Measurements from ENCODE around the gene AFG1L. TPM values are rescaled to one million over a fixed set of nuclear protein-coding genes. Genes with fewer than 3 reads are reported as not detected.
A peak's percentile ranks its signal among the peaks of the same experiment; 100 is the strongest.
"Not testable (repeated sequence)": the region's sequence is repeated elsewhere in the genome, so short reads cannot be mapped to it uniquely, and the experiment has no call there.

AFG1L gene
- total and polyA plus RNA-seq, 2 experiments from 2014 or later: 9.4 to 9.7 TPM

DNA sequence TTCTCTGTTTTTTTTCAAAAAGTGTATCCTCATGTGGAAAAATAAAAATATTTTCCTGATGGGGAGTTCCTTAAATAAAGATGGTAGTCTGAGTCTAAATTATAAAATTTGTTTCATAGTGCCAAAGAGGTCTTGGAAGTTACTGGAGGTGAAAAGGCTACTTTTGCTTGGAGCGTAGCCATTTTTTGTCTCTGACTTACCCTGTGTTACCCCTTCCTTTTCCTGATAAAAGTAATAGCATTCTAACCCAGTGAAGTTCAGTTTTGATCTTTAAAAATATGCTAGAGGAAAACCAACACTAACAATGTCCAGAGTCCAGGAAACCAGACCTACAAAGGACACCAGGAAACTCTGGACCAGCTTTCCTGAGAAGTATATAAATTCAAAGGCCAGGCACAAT is 153.6 kb downstream of the AFG1L start:
- H3K36me3 ChIP-seq (replicated peaks; ENCODE audit: insufficient read depth, low read depth): no peaks in the 10 kb centered on the region
- no peaks in the 10 kb centered on the region for H3K9me3 ChIP-seq (ENCODE audit: low read depth)
- no peaks in the 10 kb centered on the region for H3K9me2 ChIP-seq (replicated peaks; ENCODE audit: insufficient read depth)
- H3K4me3 ChIP-seq: no peak overlapping the region
- H3K27ac ChIP-seq: no peak overlapping the region
- H4K20me1 ChIP-seq (ENCODE audit: insufficient read depth, poor library complexity, severe bottlenecking): no peaks in the 10 kb centered on the region
- no peaks in the 10 kb centered on the region for H3K4me1 ChIP-seq (ENCODE audit: insufficient read depth)
- no peak for TF ChIP-seq EZH2phosphoT487 (IDR thresholded peaks at IDR 0.05; ENCODE audit: low read depth, severe bottlenecking, unreplicated experiment)
- TF ChIP-seq EZH2 (IDR thresholded peaks at IDR 0.05; ENCODE audit: borderline replicate concordance): no peak
- no peak for TF ChIP-seq CTCF (IDR thresholded peaks at IDR 0.05; ENCODE audit: poor library complexity)
- DNase-seq (ENCODE audit: low spot score): no peak
- no peaks in the 10 kb centered on the region for H3K79me2 ChIP-seq
- 100% methylated on average over 1 of the region's 1 CpG for WGBS (ENCODE audit: low lambda C conversion rate, missing lambda C conversion rate)
- no peak overlapping the region for H2AFZ ChIP-seq
- H3K27me3 ChIP-seq: no peaks in the 10 kb centered on the region
- H3K4me2 ChIP-seq: no peak overlapping the region

DNA sequence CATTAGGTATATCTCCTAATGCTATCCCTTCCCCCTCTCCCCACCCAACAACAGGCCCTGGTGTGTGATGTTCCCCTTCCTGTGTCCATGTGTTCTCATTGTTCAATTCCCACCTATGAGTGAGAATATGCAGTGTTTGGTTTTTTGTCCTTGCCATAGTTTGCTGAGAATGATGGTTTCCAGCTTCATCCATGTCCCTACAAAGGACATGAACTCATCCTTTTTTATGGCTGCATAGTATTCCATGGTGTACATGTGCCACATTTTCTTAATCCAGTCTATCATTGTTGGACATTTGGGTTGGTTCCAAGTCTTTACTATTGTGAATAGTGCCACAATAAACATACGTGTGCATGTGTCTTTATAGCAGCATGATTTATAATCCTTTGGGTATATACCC is 154.9 kb downstream of the AFG1L start:
- not testable (repeated sequence) for H2AFZ ChIP-seq; H3K9me2 ChIP-seq (replicated peaks; ENCODE audit: insufficient read depth); H3K4me2 ChIP-seq; H3K36me3 ChIP-seq (replicated peaks; ENCODE audit: insufficient read depth, low read depth); H3K9me3 ChIP-seq (ENCODE audit: low read depth); DNase-seq (ENCODE audit: low spot score); H3K79me2 ChIP-seq; H3K4me1 ChIP-seq (ENCODE audit: insufficient read depth); H3K27me3 ChIP-seq; H3K27ac ChIP-seq; H3K4me3 ChIP-seq; H4K20me1 ChIP-seq (ENCODE audit: insufficient read depth, poor library complexity, severe bottlenecking)
- 86% methylated on average over 1 of the region's 1 CpG for WGBS (ENCODE audit: low lambda C conversion rate, missing lambda C conversion rate)

DNA sequence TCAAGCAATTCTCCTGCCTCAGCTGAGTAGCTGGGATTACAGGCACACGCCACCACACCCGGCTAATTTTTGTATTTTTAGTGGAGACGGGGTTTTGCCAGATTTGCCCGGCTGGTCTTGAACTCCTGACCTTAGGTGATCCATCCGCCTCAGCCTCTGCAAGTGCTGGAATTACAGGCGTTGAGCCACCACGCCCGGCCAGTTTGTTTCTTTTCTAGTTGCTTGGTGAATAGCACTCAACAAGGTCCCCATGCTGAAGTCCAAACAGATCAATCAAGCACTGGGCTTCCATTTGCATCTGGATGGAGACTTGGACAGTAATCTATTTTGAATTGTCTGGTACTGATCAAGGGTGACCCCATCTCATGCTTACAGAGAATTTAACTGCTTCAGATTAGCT is 157.0 kb downstream of the AFG1L start:
- WGBS (ENCODE audit: low lambda C conversion rate, missing lambda C conversion rate): 98% methylated on average over 8 of the region's 8 CpGs
- H3K4me1 ChIP-seq (ENCODE audit: insufficient read depth): no peaks in the 10 kb centered on the region
- no peaks in the 10 kb centered on the region for H4K20me1 ChIP-seq (ENCODE audit: insufficient read depth, poor library complexity, severe bottlenecking)
- H2AFZ ChIP-seq: no peak overlapping the region
- no peaks in the 10 kb centered on the region for H3K9me2 ChIP-seq (replicated peaks; ENCODE audit: insufficient read depth)
- no peaks in the 10 kb centered on the region for H3K27me3 ChIP-seq
- H3K9me3 ChIP-seq (ENCODE audit: low read depth): no peaks in the 10 kb centered on the region
- H3K4me2 ChIP-seq: no peak overlapping the region
- peaks cover under 1% of the 10 kb centered on the region for H3K79me2 ChIP-seq
- no peak overlapping the region for H3K4me3 ChIP-seq
- DNase-seq (ENCODE audit: low spot score): no peak
- no peaks in the 10 kb centered on the region for H3K36me3 ChIP-seq (replicated peaks; ENCODE audit: insufficient read depth, low read depth)
- TF ChIP-seq EZH2phosphoT487 (IDR thresholded peaks at IDR 0.05; ENCODE audit: low read depth, severe bottlenecking, unreplicated experiment) (no peak), CTCF (IDR thresholded peaks at IDR 0.05; ENCODE audit: poor library complexity) (no peak), EZH2 (IDR thresholded peaks at IDR 0.05; ENCODE audit: borderline replicate concordance) (no peak)
- H3K27ac ChIP-seq: no peak overlapping the region

DNA sequence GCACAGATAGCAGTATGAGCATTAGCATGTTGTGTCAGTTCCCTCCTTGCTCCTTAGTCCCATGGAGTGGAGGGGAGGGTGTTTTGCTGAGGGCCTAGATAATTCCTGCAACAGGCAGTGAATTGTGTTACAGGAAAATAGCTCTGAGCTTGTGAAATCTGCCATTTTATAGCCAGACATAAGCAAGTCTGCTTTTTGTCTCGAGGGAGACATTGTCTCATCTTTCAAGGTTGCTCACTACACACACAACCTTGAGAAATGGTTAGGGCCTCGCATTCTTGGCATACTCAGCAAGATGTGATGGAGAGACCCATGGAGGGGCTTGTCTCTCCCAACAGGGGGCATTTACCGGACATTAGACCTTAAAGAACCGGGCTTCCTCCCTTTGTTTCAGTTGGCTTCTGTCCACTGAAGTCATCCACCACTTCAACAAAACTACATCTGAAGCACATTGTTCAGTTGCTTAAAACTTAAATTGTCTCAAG is 157.9 kb downstream of the AFG1L start:
- H4K20me1 ChIP-seq (ENCODE audit: insufficient read depth, poor library complexity, severe bottlenecking): no peaks in the 10 kb centered on the region
- peak; percentile 26 for DNase-seq (ENCODE audit: low spot score)
- H3K4me2 ChIP-seq: peak overlapping the region; percentile 28
- H3K36me3 ChIP-seq (replicated peaks; ENCODE audit: insufficient read depth, low read depth): no peaks in the 10 kb centered on the region
- no peaks in the 10 kb centered on the region for H3K4me1 ChIP-seq (ENCODE audit: insufficient read depth)
- peak overlapping the region; percentile 44 for H3K27ac ChIP-seq
- H3K9me3 ChIP-seq (ENCODE audit: low read depth): no peaks in the 10 kb centered on the region
- H3K27me3 ChIP-seq: no peaks in the 10 kb centered on the region
- H3K9me2 ChIP-seq (replicated peaks; ENCODE audit: insufficient read depth): no peaks in the 10 kb centered on the region
- no peak overlapping the region for H2AFZ ChIP-seq
- 52% methylated on average over 4 of the region's 4 CpGs for WGBS (ENCODE audit: low lambda C conversion rate, missing lambda C conversion rate)
- peaks cover 5% of the 10 kb centered on the region for H3K79me2 ChIP-seq
- TF ChIP-seq CTCF (IDR thresholded peaks at IDR 0.05; ENCODE audit: poor library complexity): no peak
- H3K4me3 ChIP-seq: no peak overlapping the region
